Femur (tissue), 1 donor: ENCODE results near the gene TGFB2.

ENCODE experiments used
- DNase-seq: peaks from one replicate; pipeline ENCODE4 v3.0.0-alpha.2; 2017

Gene TGFB2

GRCh38 chr1:218464871-218465270, 119.7 kb downstream of the TGFB2 start:
- no peak for DNase-seq

- DNase-seq, result no peak
Measured at GRCh38 chr1:218466341-218467010, 121.3 kb downstream of the TGFB2 start.

GRCh38 chr1:218467101-218468072, 122.3 kb downstream of the TGFB2 start:
- no peak for DNase-seq

- DNase-seq, result no peak
Measured at GRCh38 chr1:218468711-218469110, 123.6 kb downstream of the TGFB2 start.

GRCh38 chr1:218472885-218473284, 127.7 kb downstream of the TGFB2 start:
- DNase-seq, result no peak

- DNase-seq, result no peak
Measured at GRCh38 chr1:218473522-218473921, 128.4 kb downstream of the TGFB2 start.

- DNase-seq, result no peak
Measured at GRCh38 chr1:218474128-218474527, 129.0 kb downstream of the TGFB2 start.

- no peak for DNase-seq
Measured at GRCh38 chr1:218475275-218475674, 130.1 kb downstream of the TGFB2 start.

GRCh38 chr1:218475699-218476098, 130.6 kb downstream of the TGFB2 start:
- DNase-seq, result no peak

GRCh38 chr1:218476385-218476784, 131.2 kb downstream of the TGFB2 start:
- DNase-seq, result no peak

GRCh38 chr1:218478336-218478735, 133.2 kb downstream of the TGFB2 start:
- no peak for DNase-seq

- DNase-seq, result no peak
Measured at GRCh38 chr1:218479436-218480115, 134.4 kb downstream of the TGFB2 start.

- no peak for DNase-seq
Measured at GRCh38 chr1:218480137-218480536, 135.0 kb downstream of the TGFB2 start.

- DNase-seq, result no peak
Measured at GRCh38 chr1:218480588-218481099, 135.5 kb downstream of the TGFB2 start.

GRCh38 chr1:218481116-218481775, 136.1 kb downstream of the TGFB2 start:
- DNase-seq, result no peak

GRCh38 chr1:218482683-218483082, 137.5 kb downstream of the TGFB2 start:
- DNase-seq, result no peak

- no peak for DNase-seq
Measured at GRCh38 chr1:218485241-218485928, 140.2 kb downstream of the TGFB2 start.

- DNase-seq, result no peak
Measured at GRCh38 chr1:218488531-218488930, 143.4 kb downstream of the TGFB2 start.

- no peak for DNase-seq
Measured at GRCh38 chr1:218488986-218489385, 143.8 kb downstream of the TGFB2 start.

GRCh38 chr1:218490406-218490922, 145.3 kb downstream of the TGFB2 start:
- DNase-seq, result no peak

- DNase-seq, result no peak
Measured at GRCh38 chr1:218492874-218493273, 147.7 kb downstream of the TGFB2 start.

- DNase-seq, result no peak
Measured at GRCh38 chr1:218493986-218494385, 148.8 kb downstream of the TGFB2 start.
